Keratinocyte (primary cell): ENCODE measurements around the gene MMP24. TPM values are rescaled to one million over a fixed set of nuclear protein-coding genes. Genes with fewer than 3 reads are reported as not detected.

ENCODE experiments used
- DNase-seq: peaks from one replicate; pipeline ENCODE4 v3.0.0-alpha.2; 2011; ENCODE audit warnings: low read depth, missing footprints, low spot score
- FAIRE-seq: peaks from 2 replicates; lab custom pipeline; 2011; peaks lifted over from hg19 to GRCh38; lab: Jason Lieb, UNC
- H2AFZ ChIP-seq: 2 replicates; pipeline ENCODE4 v1.6.0; 2012; ENCODE audit warnings: low read length, control low read depth, inconsistent platforms; ENCODE audit not compliant: control insufficient read depth
- H3K27ac ChIP-seq: 2 replicates; pipeline ENCODE4 v1.5.1; 2011; ENCODE audit warnings: low read length; ENCODE audit not compliant: control insufficient read depth, insufficient read depth
- H3K27me3 ChIP-seq: 3 replicates; pipeline ENCODE4 v1.6.0; 2011; ENCODE audit warnings: low read length; ENCODE audit not compliant: control insufficient read depth, insufficient read depth; ENCODE audit errors: extremely low read depth
- H3K36me3 ChIP-seq, 2 experiments: 2 replicates in 1 of 2; 3 replicates in 1 of 2; pipeline ENCODE4 v1.5.1; 2011; ENCODE audit warnings: low read length in 2 of 2, mild to moderate bottlenecking in 1 of 2; ENCODE audit not compliant: control insufficient read depth in 2 of 2, insufficient read depth in 2 of 2; ENCODE audit errors: extremely low read depth in 1 of 2
- H3K4me1 ChIP-seq: 3 replicates; pipeline ENCODE4 v1.5.1; 2011; ENCODE audit warnings: low read length; ENCODE audit not compliant: control insufficient read depth, insufficient read depth; ENCODE audit errors: extremely low read depth
- H3K4me2 ChIP-seq: 3 replicates; pipeline ENCODE4 v1.6.0; 2011; ENCODE audit warnings: low read depth, low read length; ENCODE audit not compliant: control insufficient read depth, insufficient read depth; ENCODE audit errors: extremely low read depth
- H3K4me3 ChIP-seq, 3 experiments: fragments of 200-600 bp in 1 of 3; sonication (generic) in 1 of 3; 2 replicates in 2 of 3; 3 replicates in 1 of 3; pipeline ENCODE4 v1.5.1; 2011 to 2016; ENCODE audit warnings: low read length in 3 of 3, mild to moderate bottlenecking in 3 of 3, control low read depth in 2 of 3, inconsistent platforms in 1 of 3, low read depth in 1 of 3, mixed read lengths in 1 of 3, mixed run types in 1 of 3, moderate library complexity in 1 of 3; ENCODE audit not compliant: control insufficient read depth in 2 of 3, insufficient read depth in 2 of 3; ENCODE audit errors: extremely low read depth in 1 of 3
- H3K79me2 ChIP-seq: 2 replicates; pipeline ENCODE4 v1.6.0; 2012; ENCODE audit warnings: low read length; ENCODE audit not compliant: control insufficient read depth, insufficient read depth
- H3K9ac ChIP-seq: 3 replicates; pipeline ENCODE4 v1.6.0; 2011; ENCODE audit warnings: low read length; ENCODE audit not compliant: control insufficient read depth, insufficient read depth; ENCODE audit errors: extremely low read depth
- H3K9me1 ChIP-seq: 3 replicates; pipeline ENCODE4 v1.6.0; 2011; ENCODE audit warnings: low read length; ENCODE audit not compliant: control insufficient read depth, insufficient read depth; ENCODE audit errors: extremely low read depth
- H3K9me3 ChIP-seq: 2 replicates; pipeline ENCODE4 v1.5.1; 2012; ENCODE audit warnings: low read depth, low read length; ENCODE audit not compliant: control insufficient read depth
- H4K20me1 ChIP-seq: 3 replicates; pipeline ENCODE4 v1.6.0; 2011; ENCODE audit warnings: low read length; ENCODE audit not compliant: control insufficient read depth, insufficient read depth; ENCODE audit errors: extremely low read depth
- EZH2 ChIP-seq: IDR thresholded peaks from one replicate; pipeline ENCODE4 v1.6.1; 2012; ENCODE audit warnings: inconsistent platforms, mild to moderate bottlenecking, low read length, moderate library complexity
- dilution Hi-C: fragments of 300-500 bp; cut with MboI; formaldehyde crosslinking; loops from one replicate; pipeline ENCODE4 v1.7.0; 2020; ENCODE audit warnings: low sequenced_read_pairs; ENCODE audit not compliant: extremely low pct_ligation_motif_present
- polyA plus RNA-seq, 5 experiments: library from polyadenylated mRNA; depleted of rRNA in 3 of 5; stranded (reverse) in 3 of 5; stranded (forward) in 1 of 5; unstranded in 1 of 5; fragments of >200 nt; gene quantifications; 1 replicate in 1 of 5; 2 replicates in 3 of 5; 3 replicates in 1 of 5; pipeline versions ENCODE4 v1.2.1 to v1.2.3, GENCODE V29; 2011 to 2012; ENCODE audit warnings: missing spikeins in 2 of 5, low read depth in 1 of 5, low replicate concordance in 1 of 5
- TF ChIP-seq, protein P1 (sequence below), 3 experiments: IDR thresholded peaks in 1 of 3; conservative IDR thresholded peaks in 1 of 3; optimal IDR thresholded peaks in 1 of 3; 2 replicates in 2 of 3; 3 replicates in 1 of 3; pipeline versions ENCODE3 to v1.5.1; 2011; ENCODE audit warnings: low read length in 3 of 3, mild to moderate bottlenecking in 3 of 3, moderate library complexity in 2 of 3, control low read depth in 1 of 3, inconsistent platforms in 1 of 3; ENCODE audit not compliant: insufficient read depth in 2 of 3; ENCODE audit errors: extremely low read depth in 1 of 3

MMP24 gene
- polyA plus RNA-seq, 1 donor (not counting 4 experiments of a cell fraction or from before 2014, with no cell fraction given), result not detected

DNA sequence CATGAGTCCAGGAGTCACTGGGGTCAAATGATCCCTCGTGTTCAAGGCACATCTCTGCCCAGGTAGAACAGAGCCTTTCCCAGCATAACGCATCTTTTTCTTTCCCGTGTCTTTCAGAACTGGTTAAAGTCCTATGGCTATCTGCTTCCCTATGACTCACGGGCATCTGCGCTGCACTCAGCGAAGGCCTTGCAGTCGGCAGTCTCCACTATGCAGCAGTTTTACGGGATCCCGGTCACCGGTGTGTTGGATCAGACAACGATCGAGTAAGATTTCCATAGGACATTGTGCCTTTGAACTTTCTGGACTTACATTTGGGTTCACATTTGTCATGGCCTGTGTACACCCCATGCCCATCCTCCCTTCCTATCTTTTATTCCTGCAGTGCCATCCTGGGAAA is 20.2 kb downstream of the MMP24 start:
- dilution Hi-C loops, result no loop called here
- no peak overlapping the region for H3K27ac ChIP-seq
- H3K4me2 ChIP-seq, result no peak overlapping the region
- no peak for TF ChIP-seq EZH2
- TF ChIP-seq, protein P1, sequence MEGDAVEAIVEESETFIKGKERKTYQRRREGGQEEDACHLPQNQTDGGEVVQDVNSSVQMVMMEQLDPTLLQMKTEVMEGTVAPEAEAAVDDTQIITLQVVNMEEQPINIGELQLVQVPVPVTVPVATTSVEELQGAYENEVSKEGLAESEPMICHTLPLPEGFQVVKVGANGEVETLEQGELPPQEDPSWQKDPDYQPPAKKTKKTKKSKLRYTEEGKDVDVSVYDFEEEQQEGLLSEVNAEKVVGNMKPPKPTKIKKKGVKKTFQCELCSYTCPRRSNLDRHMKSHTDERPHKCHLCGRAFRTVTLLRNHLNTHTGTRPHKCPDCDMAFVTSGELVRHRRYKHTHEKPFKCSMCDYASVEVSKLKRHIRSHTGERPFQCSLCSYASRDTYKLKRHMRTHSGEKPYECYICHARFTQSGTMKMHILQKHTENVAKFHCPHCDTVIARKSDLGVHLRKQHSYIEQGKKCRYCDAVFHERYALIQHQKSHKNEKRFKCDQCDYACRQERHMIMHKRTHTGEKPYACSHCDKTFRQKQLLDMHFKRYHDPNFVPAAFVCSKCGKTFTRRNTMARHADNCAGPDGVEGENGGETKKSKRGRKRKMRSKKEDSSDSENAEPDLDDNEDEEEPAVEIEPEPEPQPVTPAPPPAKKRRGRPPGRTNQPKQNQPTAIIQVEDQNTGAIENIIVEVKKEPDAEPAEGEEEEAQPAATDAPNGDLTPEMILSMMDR (optimal IDR thresholded peaks at IDR 0.05 in 1 of 3, IDR thresholded peaks at IDR 0.05 in 1 of 3, conservative IDR thresholded peaks at IDR 0.05 in 1 of 3; ENCODE audit: extremely low read depth in 1 of 3, insufficient read depth in 2 of 3, low read length in 3 of 3), result no peak
- H3K4me1 ChIP-seq, result no peaks in the 10 kb centered on the region
- no peaks in the 10 kb centered on the region for H3K9me1 ChIP-seq
- DNase-seq, result no peak
- H3K4me3 ChIP-seq, result no peak overlapping the region
- no peaks in the 10 kb centered on the region for H3K9me3 ChIP-seq
- no peaks in the 10 kb centered on the region for H3K27me3 ChIP-seq
- H2AFZ ChIP-seq, result no peak overlapping the region
- H3K9ac ChIP-seq, result no peak overlapping the region
- no peaks in the 10 kb centered on the region for H4K20me1 ChIP-seq
- no peak for FAIRE-seq
- H3K36me3 ChIP-seq, result no peaks in the 10 kb centered on the region
- no peaks in the 10 kb centered on the region for H3K79me2 ChIP-seq

DNA sequence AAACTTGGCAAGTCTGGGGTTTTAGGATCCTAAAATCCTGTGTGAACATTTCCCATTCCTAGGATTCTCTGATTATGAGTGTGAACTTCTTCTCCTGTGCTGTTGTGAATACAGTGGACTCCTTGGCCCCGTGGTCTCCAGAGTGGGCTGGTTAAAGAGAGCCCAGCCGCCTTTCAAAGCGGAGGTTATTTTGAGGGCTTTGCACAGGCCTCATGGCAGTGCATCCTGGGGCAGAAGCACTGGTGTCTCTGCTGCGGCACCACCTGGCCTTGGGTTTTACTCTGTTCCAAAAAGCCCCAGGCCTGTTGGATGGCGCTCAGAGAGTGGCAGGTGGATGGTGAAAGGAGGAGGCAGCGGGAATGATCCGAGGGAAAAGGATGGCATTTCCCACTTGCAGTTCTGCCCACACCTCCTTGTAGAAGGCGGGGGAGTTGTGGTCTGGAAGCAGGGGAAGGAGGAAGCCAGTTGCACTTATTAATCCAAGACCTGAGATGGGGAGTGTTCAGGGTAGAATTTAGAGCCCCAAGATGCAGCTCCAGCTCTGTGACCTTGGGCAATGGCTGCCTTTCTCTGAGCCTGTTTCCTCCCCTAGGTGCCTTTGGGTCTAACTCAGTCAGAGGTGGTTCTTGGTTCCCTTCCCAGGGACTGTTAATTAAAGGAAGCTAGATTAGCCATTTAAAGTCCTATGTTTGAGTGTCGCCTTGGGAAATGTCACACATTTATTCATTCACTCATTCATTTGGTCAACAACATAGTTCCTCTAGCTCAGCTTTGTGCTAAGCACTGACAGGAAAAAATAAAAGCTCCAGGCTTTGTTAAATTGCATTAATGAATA is 22.4 kb downstream of the MMP24 start:
- dilution Hi-C loops, result no loop called here
- no peak overlapping the region for H3K27ac ChIP-seq

More for the DNA sequence above, 22.4 kb downstream of the MMP24 start:
- Histone ChIP-seq H3K9me3 (no peaks in the 10 kb centered on the region), H3K36me3 (no peaks in the 10 kb centered on the region), H3K9me1 (no peaks in the 10 kb centered on the region), H3K4me2 (no peak overlapping the region), H3K79me2 (no peaks in the 10 kb centered on the region), H3K9ac (no peak overlapping the region), H3K4me3 (no peak overlapping the region), H3K27me3 (no peaks in the 10 kb centered on the region), H2AFZ (no peak overlapping the region), H3K4me1 (no peaks in the 10 kb centered on the region), H4K20me1 (no peaks in the 10 kb centered on the region)
- TF ChIP-seq, protein P1 (optimal IDR thresholded peaks at IDR 0.05 in 1 of 3, IDR thresholded peaks at IDR 0.05 in 1 of 3, conservative IDR thresholded peaks at IDR 0.05 in 1 of 3; ENCODE audit: extremely low read depth in 1 of 3, insufficient read depth in 2 of 3, low read length in 3 of 3), result no peak
- no peak for TF ChIP-seq EZH2
- no peak for DNase-seq
- no peak for FAIRE-seq
